Adrenal gland (tissue), 12 donors: ENCODE measurements around the gene STK38. TPM values are rescaled to one million over a fixed set of nuclear protein-coding genes. Genes with fewer than 3 reads are reported as not detected.
"Not testable (repeated sequence)": the region's sequence is repeated elsewhere in the genome, so short reads cannot be mapped to it uniquely, and the experiment has no call there.

ENCODE experiments used
- DNase-seq, 7 donors: peaks; one replicate each; pipeline ENCODE4 v3.0.0-alpha.2; 2019 to 2020
- H3K27ac ChIP-seq, 5 donors: fragments of 200-600 bp; sonication (generic) in 4 of 5; 1 replicate in 3 of 5; 2 replicates in 2 of 5; pipeline versions ENCODE4 v1.5.1 to v1.8.0; 2016 to 2020; ENCODE audit warnings: mild to moderate bottlenecking in 1 of 5
- H3K27me3 ChIP-seq: fragments of 200-600 bp; 2 replicates; pipeline ENCODE4 v1.8.0; 2021
- H3K36me3 ChIP-seq, 2 donors: fragments of 200-600 bp; replicated peaks in 1 of 2; 1 replicate in 1 of 2; 2 replicates in 1 of 2; pipeline versions ENCODE4 v1.5.1 to v1.8.0; 2018 to 2022
- H3K4me1 ChIP-seq, 2 donors: fragments of 200-600 bp; replicated peaks in 1 of 2; 1 replicate in 1 of 2; 2 replicates in 1 of 2; pipeline versions ENCODE4 v1.5.1 to v1.8.0; 2018 to 2021
- H3K4me3 ChIP-seq, 4 donors: fragments of 200-600 bp; sonication (generic) in 3 of 4; one replicate each; pipeline ENCODE4 v1.5.1; 2016 to 2018
- H3K9me3 ChIP-seq, 3 donors: fragments of 200-600 bp; sonication (generic) in 1 of 3; replicated peaks in 1 of 3; 1 replicate in 2 of 3; 2 replicates in 1 of 3; pipeline versions ENCODE4 v1.5.1 to v1.8.0; 2016 to 2021
- POLR2A ChIP-seq, 2 donors: fragments of 450-650 bp; IDR thresholded peaks; one replicate each; pipeline ENCODE4 v1.6.1; 2017; ENCODE audit warnings: antibody characterized with exemption in 2 of 2, mild to moderate bottlenecking in 2 of 2, moderate library complexity in 1 of 2
- WGBS, 4 donors: extraction: QIAGEN DNeasy Blood & Tissue Kit in 2 of 4; methylation state at CpG; one replicate each; pipeline versions ENCODE4 v1.1.5 to v1.1.7; 2013 to 2017; 5-methylcytosine and 5-hydroxymethylcytosine counted together
- intact Hi-C, 2 donors: fragments of 100-400 bp; cut with DNase I; formaldehyde crosslinking; loops; one replicate each; pipeline versions ENCODE4 v1.14.1 to v1.15.0; 2022 to 2023
- polyA plus RNA-seq, 3 donors: library from polyadenylated mRNA; stranded (reverse); fragments of 200-250 nt in 2 of 3; fragments of 350-450 nt in 1 of 3; fragmentation: Illumina TruSeq in 1 of 3; extraction: RNeasy Lipid Tissue Mini Kit (QIAGEN cat#74804) in 1 of 3; gene quantifications; one replicate each; pipeline ENCODE4 v1.2.3, GENCODE V29; 2013 to 2014
- total RNA-seq, 9 donors: library from RNA; depleted of rRNA in 4 of 9; stranded (reverse); fragments of >200 nt in 4 of 9; fragments of 120-200 nt in 1 of 9; fragmentation: NEBNext Ultra II Directional in 1 of 9; extraction: Animal tissue kit (Norgen Biotek cat#: 25700) in 1 of 9; gene quantifications; one replicate each; pipeline versions ENCODE4 v1.1.0 to v1.2.4, GENCODE V29; 2013 to 2023
- TF ChIP-seq, protein P1 (sequence below), 6 experiments: fragments of 450-650 bp in 4 of 6; fragments of 200-600 bp in 2 of 6; sonication (generic) in 1 of 6; IDR thresholded peaks; 1 replicate in 5 of 6; 2 replicates in 1 of 6; pipeline versions ENCODE4 v1.5.1 to v1.8.0; 2016 to 2021; ENCODE audit warnings: antibody characterized with exemption in 6 of 6, mild to moderate bottlenecking in 2 of 6, moderate library complexity in 1 of 6
- donor health status: healthy with polysubstance abuse.
- donor health status: Bipolar disorder and iron deficiency.
- donor health status: DM: yes; HTN: yes; CAD: no.
- donor health status: DM: no; HTN: no; CAD: no.
- donor health status: DM: no; HTN: no; CAD: no.
- donor health status: DM: yes; HTN: yes; CAD: no.

Gene STK38
- total and polyA plus RNA-seq, 12 donors: 7.4 to 21.3 (median 13.2) TPM

DNA sequence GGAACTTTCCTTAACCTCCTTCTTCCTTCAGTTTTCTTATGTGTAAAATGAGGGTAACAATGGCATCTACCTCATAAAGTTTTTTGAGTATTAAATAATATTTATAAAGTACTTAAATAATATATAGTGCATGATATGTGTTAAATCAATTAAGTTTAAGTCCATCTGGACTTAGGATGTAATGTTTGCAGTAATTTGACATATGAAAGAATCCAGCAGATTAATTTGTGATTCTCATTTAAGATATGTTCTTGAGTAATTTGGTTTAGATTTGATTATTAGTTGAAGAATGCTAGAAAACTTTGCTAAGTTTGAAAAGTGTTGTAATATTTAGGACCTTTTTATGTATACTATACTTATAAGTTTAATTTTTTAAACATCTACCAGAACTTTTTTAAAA lies 86.4 kb downstream of the STK38 start:
- no peak for TF ChIP-seq POLR2A (IDR thresholded peaks at IDR 0.05)
- TF ChIP-seq, protein P1, sequence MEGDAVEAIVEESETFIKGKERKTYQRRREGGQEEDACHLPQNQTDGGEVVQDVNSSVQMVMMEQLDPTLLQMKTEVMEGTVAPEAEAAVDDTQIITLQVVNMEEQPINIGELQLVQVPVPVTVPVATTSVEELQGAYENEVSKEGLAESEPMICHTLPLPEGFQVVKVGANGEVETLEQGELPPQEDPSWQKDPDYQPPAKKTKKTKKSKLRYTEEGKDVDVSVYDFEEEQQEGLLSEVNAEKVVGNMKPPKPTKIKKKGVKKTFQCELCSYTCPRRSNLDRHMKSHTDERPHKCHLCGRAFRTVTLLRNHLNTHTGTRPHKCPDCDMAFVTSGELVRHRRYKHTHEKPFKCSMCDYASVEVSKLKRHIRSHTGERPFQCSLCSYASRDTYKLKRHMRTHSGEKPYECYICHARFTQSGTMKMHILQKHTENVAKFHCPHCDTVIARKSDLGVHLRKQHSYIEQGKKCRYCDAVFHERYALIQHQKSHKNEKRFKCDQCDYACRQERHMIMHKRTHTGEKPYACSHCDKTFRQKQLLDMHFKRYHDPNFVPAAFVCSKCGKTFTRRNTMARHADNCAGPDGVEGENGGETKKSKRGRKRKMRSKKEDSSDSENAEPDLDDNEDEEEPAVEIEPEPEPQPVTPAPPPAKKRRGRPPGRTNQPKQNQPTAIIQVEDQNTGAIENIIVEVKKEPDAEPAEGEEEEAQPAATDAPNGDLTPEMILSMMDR (IDR thresholded peaks at IDR 0.05): no peak
- Histone ChIP-seq H3K9me3 (no peaks in the 10 kb centered on the region), H3K4me1 (peaks cover 16 to 22% of the 10 kb centered on the region in 2 donors), H3K27ac (no peak overlapping the region), H3K27me3 (no peaks in the 10 kb centered on the region), H3K36me3 (no peaks in the 10 kb centered on the region), H3K4me3 (no peak overlapping the region)
- intact Hi-C loops: no loop called here
- no peak for DNase-seq

DNA sequence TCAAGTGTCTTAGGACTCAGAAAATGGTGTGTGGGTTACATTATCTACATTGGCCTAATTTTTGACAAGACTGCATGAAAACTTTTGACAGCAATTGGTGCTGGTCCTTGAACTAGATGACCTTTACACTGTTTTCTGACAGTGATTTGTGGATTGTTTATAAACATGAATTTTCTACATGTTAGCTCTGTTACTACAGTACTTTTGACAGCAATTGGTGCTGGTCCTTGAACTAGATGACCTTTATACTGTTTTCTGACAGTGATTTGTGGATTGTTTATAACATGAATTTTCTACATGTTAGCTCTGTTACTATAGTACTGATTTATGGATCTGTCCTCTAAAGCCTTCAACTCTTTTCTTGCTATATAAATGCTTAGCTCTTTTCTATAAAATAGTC lies 87.8 kb downstream of the STK38 start:
- no peaks in the 10 kb centered on the region for H3K9me3 ChIP-seq
- H3K4me3 ChIP-seq: no peak overlapping the region
- H3K27me3 ChIP-seq: no peaks in the 10 kb centered on the region
- no peak for TF ChIP-seq POLR2A (IDR thresholded peaks at IDR 0.05)
- TF ChIP-seq, protein P1 (IDR thresholded peaks at IDR 0.05): no peak
- no peaks in the 10 kb centered on the region for H3K36me3 ChIP-seq
- peaks cover 16 to 22% of the 10 kb centered on the region in 2 donors for H3K4me1 ChIP-seq
- no peak for DNase-seq
- intact Hi-C loops: no loop called here
- H3K27ac ChIP-seq: no peak overlapping the region

DNA sequence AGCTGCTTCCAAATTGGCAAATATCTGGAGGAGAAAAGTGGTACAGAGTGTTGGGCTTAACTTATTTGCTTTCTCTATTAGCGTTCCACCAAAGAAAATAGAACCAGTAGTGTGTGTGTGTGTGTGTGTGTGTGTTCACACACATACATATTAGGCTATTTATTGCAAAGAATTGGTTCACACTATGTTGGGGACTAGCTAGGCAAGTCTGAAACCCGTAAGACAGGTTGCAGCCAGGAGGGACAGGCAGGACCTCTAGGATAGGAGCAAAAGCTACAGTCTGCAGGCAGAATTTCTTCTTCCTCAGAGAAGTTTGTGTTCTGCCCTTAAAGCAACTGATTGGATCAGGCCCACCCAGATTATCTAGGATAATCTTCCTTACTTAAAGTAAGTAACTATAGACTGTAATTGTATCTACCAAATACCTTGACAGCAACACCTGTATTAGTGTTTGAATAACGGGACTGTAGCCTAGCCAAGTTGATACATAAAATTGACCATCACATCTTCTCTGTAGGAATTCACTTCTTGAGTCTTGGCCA lies 91.7 kb downstream of the STK38 start:
- intact Hi-C loops: no loop called here
- no peak for TF ChIP-seq POLR2A (IDR thresholded peaks at IDR 0.05)
- Histone ChIP-seq H3K36me3 (no peaks in the 10 kb centered on the region), H3K4me1 (peaks cover 11 to 19% of the 10 kb centered on the region in 2 donors), H3K4me3 (no peak overlapping the region), H3K27ac (no peak overlapping the region), H3K27me3 (no peaks in the 10 kb centered on the region), H3K9me3 (no peaks in the 10 kb centered on the region)
- 93 to 98% (median 96%) methylated on average over 3 of the region's 3 CpGs for WGBS, 4 donors
- no peak for DNase-seq

DNA sequence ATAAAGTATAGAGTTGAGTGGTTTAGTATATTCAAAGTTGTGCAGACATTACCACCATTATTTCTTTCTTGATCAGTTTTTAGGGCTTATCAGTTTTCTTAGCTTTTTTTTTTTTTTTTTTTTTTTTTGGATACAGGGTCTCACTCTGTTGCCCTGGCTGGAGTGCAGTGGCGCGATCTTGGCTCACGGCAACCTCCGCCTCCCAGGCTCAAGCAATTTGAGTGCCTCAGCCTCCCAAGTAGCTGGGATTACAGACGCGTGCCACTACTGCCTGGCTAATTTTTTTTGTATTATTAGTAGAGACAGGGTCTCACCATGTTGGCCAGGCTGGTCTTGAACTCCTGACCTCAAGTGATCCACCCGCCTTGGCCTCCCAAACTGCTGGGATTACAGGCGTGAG lies 94.4 kb downstream of the STK38 start:
- H3K36me3 ChIP-seq, DNase-seq, H3K4me3 ChIP-seq, H3K27me3 ChIP-seq, H3K9me3 ChIP-seq, H3K4me1 ChIP-seq, intact Hi-C loops, H3K27ac ChIP-seq: not testable (repeated sequence)
- WGBS, 4 donors: 96 to 98% (median 97%) methylated on average over 8 of the region's 8 CpGs

DNA sequence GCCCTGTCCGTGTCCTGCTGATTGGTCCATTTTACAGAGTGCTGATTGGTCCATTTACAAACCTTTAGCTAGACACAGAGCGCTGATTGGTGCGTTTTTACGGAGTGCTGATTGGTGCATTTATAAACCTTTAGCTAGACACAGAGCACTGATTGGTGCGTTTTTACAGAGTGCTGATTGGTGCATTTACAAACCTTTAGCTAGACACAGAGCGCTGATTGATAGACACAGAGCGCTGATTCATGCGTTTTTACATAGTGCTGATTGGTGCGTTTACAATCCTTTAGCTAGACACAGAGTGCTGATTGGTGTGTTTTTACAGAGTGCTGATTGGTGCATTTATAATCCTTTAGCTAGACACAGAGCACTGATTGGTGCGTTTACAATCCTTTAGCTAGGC lies 98.1 kb downstream of the STK38 start:
- DNase-seq, H3K9me3 ChIP-seq, H3K36me3 ChIP-seq, H3K4me3 ChIP-seq, H3K27ac ChIP-seq, intact Hi-C loops, H3K27me3 ChIP-seq: not testable (repeated sequence)
- peaks cover 13 to 30% of the 10 kb centered on the region in 2 donors for H3K4me1 ChIP-seq
- 97 to 99% (median 98%) methylated on average over 10 of the region's 10 CpGs for WGBS, 4 donors

DNA sequence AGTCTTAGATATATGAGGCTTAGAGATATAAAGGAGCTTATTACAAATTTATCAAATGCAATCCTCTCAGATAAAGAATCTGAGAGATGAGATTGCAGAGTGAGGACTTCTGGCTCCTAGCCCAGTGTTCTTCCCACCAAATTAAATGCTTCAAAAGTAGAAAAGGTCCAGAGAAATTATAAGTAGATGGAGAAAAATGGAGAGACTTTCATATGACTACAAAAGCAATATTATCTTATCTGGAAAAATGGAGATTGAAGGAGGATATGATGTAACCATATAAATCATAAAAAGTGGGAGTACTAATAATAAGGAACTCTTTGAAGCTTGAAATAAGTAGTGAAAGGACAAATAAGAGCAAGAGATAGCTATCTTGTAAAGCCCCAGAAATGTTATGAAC lies 101.7 kb downstream of the STK38 start:
- Histone ChIP-seq H3K36me3 (no peaks in the 10 kb centered on the region), H3K9me3 (no peaks in the 10 kb centered on the region), H3K4me1 (peaks cover 31 to 50% of the 10 kb centered on the region in 2 donors), H3K4me3 (no peak overlapping the region), H3K27me3 (no peaks in the 10 kb centered on the region), H3K27ac (peak overlapping the region; percentile 68 to 99 (median 96))
- DNase-seq: peak in 1 of 7 donors; percentile 49
- TF ChIP-seq POLR2A (IDR thresholded peaks at IDR 0.05): no peak
- TF ChIP-seq, protein P1 (IDR thresholded peaks at IDR 0.05): no peak
- intact Hi-C loops: no loop called here
